Sigmoid colon (tissue), 4 donors: ENCODE measurements around the gene SLC6A19.

Source experiments
- CTCF ChIP-seq, 4 experiments: fragments of 450-650 bp in 3 of 4; fragments of 200-600 bp in 1 of 4; IDR thresholded peaks; one replicate each; pipeline ENCODE4 v1.5.1; 2016 to 2019; ENCODE audit warnings: antibody characterized with exemption in 4 of 4, mild to moderate bottlenecking in 3 of 4, moderate library complexity in 2 of 4
- EP300 ChIP-seq, 4 donors: sonication (generic); formaldehyde crosslinking; IDR thresholded peaks; one replicate each; pipeline ENCODE4 v1.6.1; 2017; ENCODE audit warnings: antibody characterized with exemption in 4 of 4
- POLR2A ChIP-seq, 2 donors: fragments of 450-650 bp; IDR thresholded peaks; one replicate each; pipeline ENCODE4 v1.6.1; 2016; ENCODE audit warnings: antibody characterized with exemption in 2 of 2, mild to moderate bottlenecking in 2 of 2, moderate library complexity in 2 of 2

- TF ChIP-seq CTCF (IDR thresholded peaks at IDR 0.05) (no peak), EP300 (IDR thresholded peaks at IDR 0.05) (no peak), POLR2A (IDR thresholded peaks at IDR 0.05) (no peak)
Measured at GRCh38 chr5:1181451-1182359, 19.7 kb upstream of the SLC6A19 start.
